ENCODE measurements around the gene TNIP2. TPM values are rescaled to one million over a fixed set of nuclear protein-coding genes. Genes with fewer than 3 reads are reported as not detected.

TNIP2 gene
- total RNA-seq = 10 to 100 TPM; 80.9 to 89.3 TPM

- ATAC-seq (peak; percentile 88 to 92), DNase-seq (ENCODE audit: low spot score) (peak; percentile 88)
- Mint-ChIP-seq H3K27me3 (no peaks in the 10 kb centered on the region), H3K4me1 (ENCODE audit: low read depth in 2 of 2) (peaks cover 21 to 33% of the 10 kb centered on the region in 2 donors), H3K36me3 (peaks cover 5% of the 10 kb centered on the region), H3K27ac (peak within 1 kb of the TSS; percentile 70 to 72), H3K4me3 (peak within 1 kb of the TSS; percentile 94), H3K9me3 (no peaks in the 10 kb centered on the region)
Observed at GRCh38 chr4:2755821-2756690, at the start of gene TNIP2. TNIP2 (minus strand) TSS chr4:2756336; CDS start chr4:2756289, 47 bp downstream.

- Mint-ChIP-seq H3K9me3 (no peaks in the 10 kb centered on the region), H3K27me3 (no peaks in the 10 kb centered on the region), H3K4me1 (ENCODE audit: low read depth in 2 of 2) (peaks cover 11 to 18% of the 10 kb centered on the region in 2 donors), H3K36me3 (no peaks in the 10 kb centered on the region), H3K4me3 (no peak overlapping the region), H3K27ac (peak overlapping the region in 1 of 2 donors; percentile 21)
- ATAC-seq = no peak
- peak; percentile 34 for DNase-seq (ENCODE audit: low spot score)
Observed at GRCh38 chr4:2804973-2805501, 48.9 kb upstream of the TNIP2 start.

- ATAC-seq = no peak
- no peaks in the 10 kb centered on the region for H3K9me3 Mint-ChIP-seq
- peak overlapping the region in 1 of 2 donors; percentile 21 for H3K27ac Mint-ChIP-seq
- no peak overlapping the region for H3K4me3 Mint-ChIP-seq
- peaks cover 11 to 21% of the 10 kb centered on the region in 2 donors for H3K4me1 Mint-ChIP-seq (ENCODE audit: low read depth in 2 of 2)
- peak; percentile 59 for DNase-seq (ENCODE audit: low spot score)
- H3K27me3 Mint-ChIP-seq = no peaks in the 10 kb centered on the region
- H3K36me3 Mint-ChIP-seq = no peaks in the 10 kb centered on the region
Observed at GRCh38 chr4:2804449-2804972, 48.4 kb upstream of the TNIP2 start.

- DNase-seq (ENCODE audit: low spot score) (peak; percentile 45), ATAC-seq (no peak)
Observed at GRCh38 chr4:2803624-2804448, 47.7 kb upstream of the TNIP2 start.

GRCh38 chr4:2802618-2803531 lies 46.7 kb upstream of the TNIP2 start:
- ATAC-seq = no peak
- no peak overlapping the region for H3K27ac Mint-ChIP-seq
- no peaks in the 10 kb centered on the region for H3K9me3 Mint-ChIP-seq
- peaks cover 24 to 34% of the 10 kb centered on the region in 2 donors for H3K4me1 Mint-ChIP-seq (ENCODE audit: low read depth in 2 of 2)
- DNase-seq (ENCODE audit: low spot score) = peak; percentile 53
- no peak overlapping the region for H3K4me3 Mint-ChIP-seq
- no peaks in the 10 kb centered on the region for H3K27me3 Mint-ChIP-seq
- H3K36me3 Mint-ChIP-seq = no peaks in the 10 kb centered on the region

More at GRCh38 chr4:2803624-2804448, 47.7 kb upstream of the TNIP2 start:
- peaks cover 15 to 25% of the 10 kb centered on the region in 2 donors for H3K4me1 Mint-ChIP-seq (ENCODE audit: low read depth in 2 of 2)
- no peaks in the 10 kb centered on the region for H3K27me3 Mint-ChIP-seq
- H3K9me3 Mint-ChIP-seq = no peaks in the 10 kb centered on the region
- no peaks in the 10 kb centered on the region for H3K36me3 Mint-ChIP-seq
- H3K4me3 Mint-ChIP-seq = no peak overlapping the region
- no peak overlapping the region for H3K27ac Mint-ChIP-seq

GRCh38 chr4:2800691-2801596 lies 44.8 kb upstream of the TNIP2 start:
- Mint-ChIP-seq H3K36me3 (no peaks in the 10 kb centered on the region), H3K9me3 (no peaks in the 10 kb centered on the region), H3K27ac (no peak overlapping the region), H3K4me3 (no peak overlapping the region), H3K27me3 (no peaks in the 10 kb centered on the region), H3K4me1 (ENCODE audit: low read depth in 2 of 2) (peaks cover 17 to 28% of the 10 kb centered on the region in 2 donors)
- ATAC-seq = no peak
- peak; percentile 48 for DNase-seq (ENCODE audit: low spot score)

GRCh38 chr4:2799971-2800690 lies 44.0 kb upstream of the TNIP2 start:
- no peaks in the 10 kb centered on the region for H3K9me3 Mint-ChIP-seq

DNA sequence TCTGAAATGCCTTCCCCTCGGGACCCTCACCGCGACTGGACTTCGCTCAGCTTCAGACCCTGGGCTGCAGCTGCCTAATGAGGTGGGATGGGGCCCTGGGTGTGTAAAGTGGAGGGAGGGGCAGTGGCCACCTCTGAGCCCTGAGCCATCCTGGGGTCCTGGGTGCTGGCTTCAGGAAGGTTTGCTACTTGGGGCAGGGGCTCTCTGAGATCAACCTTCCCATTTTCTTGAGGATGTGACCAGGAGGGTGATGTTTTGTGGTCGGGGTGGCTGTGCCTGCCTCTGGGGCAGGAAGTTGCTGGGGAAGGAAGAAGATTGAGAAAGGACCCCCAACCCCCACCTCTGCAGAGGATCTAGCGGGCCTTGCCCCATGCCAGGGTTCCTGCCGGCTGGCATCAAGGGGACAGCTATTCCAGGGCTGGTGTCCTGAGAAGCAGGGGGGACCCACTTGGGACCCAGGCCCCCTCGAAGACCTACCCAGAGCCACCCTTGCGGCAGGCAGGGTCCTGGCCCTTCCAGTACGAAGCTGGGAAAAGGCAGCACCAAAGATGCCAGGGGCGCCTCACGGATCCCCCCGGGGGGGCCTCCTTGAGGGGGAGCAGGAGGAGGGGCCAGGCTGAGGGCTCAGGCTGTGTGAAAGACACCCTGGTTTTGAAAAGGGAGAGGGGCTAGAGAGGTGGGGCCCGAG lies 43.2 kb upstream of the TNIP2 start:
- Mint-ChIP-seq H3K27ac (peak overlapping the region; percentile 14 to 89), H3K4me1 (ENCODE audit: low read depth in 2 of 2) (peaks cover 13 to 26% of the 10 kb centered on the region in 2 donors), H3K36me3 (no peaks in the 10 kb centered on the region), H3K9me3 (no peaks in the 10 kb centered on the region), H3K27me3 (no peaks in the 10 kb centered on the region), H3K4me3 (peak overlapping the region; percentile 69)
- ATAC-seq (no peak), DNase-seq (ENCODE audit: low spot score) (peak; percentile 47)

More at GRCh38 chr4:2799971-2800690, 44.0 kb upstream of the TNIP2 start:
- H3K36me3 Mint-ChIP-seq = no peaks in the 10 kb centered on the region
- no peak overlapping the region for H3K4me3 Mint-ChIP-seq
- H3K27me3 Mint-ChIP-seq = no peaks in the 10 kb centered on the region
- H3K4me1 Mint-ChIP-seq (ENCODE audit: low read depth in 2 of 2) = peaks cover 13 to 21% of the 10 kb centered on the region in 2 donors
- H3K27ac Mint-ChIP-seq = peak overlapping the region in 1 of 2 donors; percentile 70
- peak; percentile 60 for DNase-seq (ENCODE audit: low spot score)
- ATAC-seq = no peak

DNA sequence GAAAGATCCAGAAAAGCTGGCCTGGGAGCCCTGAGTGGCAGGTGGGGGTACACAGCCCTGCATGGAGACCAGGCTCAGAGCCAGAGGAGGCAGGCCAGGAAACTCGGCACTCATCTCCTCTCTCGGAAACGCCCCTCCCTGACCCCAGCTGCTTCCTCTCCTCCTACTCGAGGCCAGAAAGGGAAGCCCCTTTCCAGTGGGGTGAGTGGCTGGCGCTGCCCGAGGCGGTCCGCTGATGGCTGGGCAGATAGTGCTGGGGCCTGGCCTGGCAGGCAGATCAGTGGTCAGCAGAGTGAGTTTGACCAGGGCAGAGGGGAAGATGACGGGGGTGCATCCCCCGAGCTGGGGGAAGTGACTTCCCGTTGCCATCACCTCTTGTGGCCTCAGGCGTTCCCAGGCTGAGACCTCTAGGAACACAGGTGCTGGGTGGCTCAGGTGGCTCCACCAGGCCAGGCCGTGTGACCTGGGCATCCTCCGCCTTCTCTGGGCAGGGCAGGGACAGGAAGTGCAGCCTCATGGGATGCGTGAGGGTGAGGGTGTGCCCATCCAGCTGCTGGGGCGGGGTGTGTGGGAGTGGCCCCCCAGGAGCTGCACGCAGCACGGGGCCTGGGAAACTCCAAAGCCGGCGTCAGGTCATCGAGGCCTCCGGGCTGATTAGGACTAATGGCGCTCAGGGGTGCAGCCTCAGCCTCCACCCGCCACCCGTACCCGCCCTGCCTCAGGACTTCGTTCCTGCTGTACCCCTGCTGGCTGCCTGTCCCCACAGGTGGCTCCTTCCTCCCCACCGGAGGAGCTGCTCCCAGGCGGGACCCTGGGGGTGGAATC lies 42.5 kb upstream of the TNIP2 start:
- Mint-ChIP-seq H3K4me1 (ENCODE audit: low read depth in 2 of 2) (peaks cover 13 to 28% of the 10 kb centered on the region in 2 donors), H3K4me3 (peak overlapping the region; percentile 60), H3K9me3 (no peaks in the 10 kb centered on the region), H3K27ac (peak overlapping the region; percentile 68 to 89), H3K27me3 (no peaks in the 10 kb centered on the region), H3K36me3 (no peaks in the 10 kb centered on the region)
- ATAC-seq (peak; percentile 67 to 74), DNase-seq (ENCODE audit: low spot score) (peak; percentile 59)

DNA sequence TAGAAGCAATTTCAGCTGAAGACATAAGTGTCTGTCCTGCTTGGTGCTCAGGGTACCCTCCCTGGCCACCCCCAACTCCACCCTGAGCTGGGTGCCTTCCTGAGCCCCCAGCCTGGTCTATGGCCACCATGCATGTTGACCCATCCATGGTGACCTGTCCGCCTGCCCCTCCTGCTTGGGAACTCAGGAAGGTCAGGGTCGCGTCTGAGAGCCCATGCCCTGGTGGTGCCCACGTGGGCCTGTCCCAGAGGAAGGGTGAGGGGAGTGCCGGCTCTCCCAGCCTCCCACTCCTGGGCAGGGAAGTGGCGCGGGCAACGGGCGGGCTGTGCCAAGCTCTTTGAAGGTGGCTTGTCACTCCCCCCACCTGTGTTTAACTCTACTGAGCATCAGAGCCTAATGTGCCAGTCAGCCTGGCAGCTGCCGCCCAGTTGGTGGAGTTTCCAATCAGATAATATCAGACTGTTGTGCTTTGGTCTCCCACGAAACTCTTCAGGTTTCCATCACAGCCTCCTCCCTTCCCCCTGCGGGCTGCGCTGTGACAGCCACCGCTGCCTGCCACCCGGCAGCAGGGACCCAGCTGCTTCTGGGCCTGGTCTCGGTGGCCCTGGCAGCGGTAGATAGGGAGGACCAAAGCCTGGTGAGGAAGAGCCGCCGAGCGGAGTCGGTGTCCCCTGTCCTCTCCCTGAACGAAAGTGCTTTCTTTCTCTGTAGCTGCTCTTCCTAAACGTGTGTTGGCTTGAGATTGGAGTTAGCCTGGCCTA lies 41.6 kb upstream of the TNIP2 start:
- DNase-seq (ENCODE audit: low spot score) = no peak
- no peak for ATAC-seq
- Mint-ChIP-seq H3K4me3 (peak overlapping the region; percentile 60), H3K27ac (peak overlapping the region; percentile 68 to 89), H3K9me3 (no peaks in the 10 kb centered on the region), H3K36me3 (no peaks in the 10 kb centered on the region), H3K27me3 (no peaks in the 10 kb centered on the region), H3K4me1 (ENCODE audit: low read depth in 2 of 2) (peaks cover 13 to 28% of the 10 kb centered on the region in 2 donors)
